SK-N-MC (cell line): ENCODE data around the gene XIST.

Experiments used
- EZH2 ChIP-seq: fragments of 200-600 bp; sonication (generic); IDR thresholded peaks from one replicate; pipeline ENCODE4 v1.6.1; 2017; ENCODE audit warnings: antibody characterized with exemption
- FOXP2 ChIP-seq: optimal IDR thresholded peaks from 2 replicates; pipeline ENCODE3; 2011; ENCODE audit warnings: mild to moderate bottlenecking, moderate library complexity; ENCODE audit not compliant: insufficient read depth; ENCODE audit errors: extremely low read length, control extremely low read depth
- POLR2AphosphoS5 ChIP-seq: IDR thresholded peaks from 2 replicates; pipeline ENCODE4 v1.6.1; 2012; ENCODE audit warnings: mild to moderate bottlenecking, low read depth, low read length, borderline replicate concordance

GRCh38 chrX:73840120-73840924 lies 12.2 kb downstream of the XIST start:
- TF ChIP-seq POLR2AphosphoS5 (no peak), EZH2 (no peak), FOXP2 (no peak)
